ENCODE measurements around the gene DLX1. TPM values are rescaled to one million over a fixed set of nuclear protein-coding genes. Genes with fewer than 3 reads are reported as not detected.
"Not testable (repeated sequence)": the region's sequence is repeated elsewhere in the genome, so short reads cannot be mapped to it uniquely, and the experiment has no call there.

DLX1 gene
- total RNA-seq, 1 experiment from 2014 or later: 26.2 TPM

DNA sequence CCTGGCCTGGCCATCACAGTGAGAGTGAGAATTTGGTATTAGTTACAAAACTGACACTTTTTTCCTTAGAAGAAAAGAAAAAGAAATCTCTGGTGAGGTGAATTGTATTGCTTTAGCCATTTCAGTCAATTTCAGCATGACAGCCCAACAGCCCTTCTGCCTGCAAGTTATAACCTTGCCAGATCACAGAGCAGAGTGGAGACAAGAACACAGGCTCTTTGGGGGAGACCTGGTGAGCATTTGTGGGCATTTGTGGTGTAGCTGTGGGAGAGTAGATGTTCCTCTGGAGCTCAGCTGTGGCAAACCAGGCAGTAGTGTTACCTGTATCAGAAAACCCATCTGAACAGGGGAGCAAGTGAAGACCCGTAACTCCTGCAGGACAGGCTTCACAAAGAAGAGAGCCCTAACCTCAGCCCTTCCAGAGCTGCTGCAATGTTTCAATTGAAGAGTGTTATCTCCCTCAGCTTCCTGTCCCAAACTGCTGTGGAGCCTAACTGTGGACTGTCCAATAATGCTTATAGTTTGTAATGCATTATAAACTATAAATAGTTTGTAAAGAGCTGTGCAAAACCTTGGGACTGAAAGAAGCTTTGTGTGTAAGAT is 22.8 kb upstream of the DLX1 start:
- in situ Hi-C loops (cut with HindIII; ENCODE audit: low sequenced_read_pairs): no loop called here
- no peak for DNase-seq (ENCODE audit: low spot score)

DNA sequence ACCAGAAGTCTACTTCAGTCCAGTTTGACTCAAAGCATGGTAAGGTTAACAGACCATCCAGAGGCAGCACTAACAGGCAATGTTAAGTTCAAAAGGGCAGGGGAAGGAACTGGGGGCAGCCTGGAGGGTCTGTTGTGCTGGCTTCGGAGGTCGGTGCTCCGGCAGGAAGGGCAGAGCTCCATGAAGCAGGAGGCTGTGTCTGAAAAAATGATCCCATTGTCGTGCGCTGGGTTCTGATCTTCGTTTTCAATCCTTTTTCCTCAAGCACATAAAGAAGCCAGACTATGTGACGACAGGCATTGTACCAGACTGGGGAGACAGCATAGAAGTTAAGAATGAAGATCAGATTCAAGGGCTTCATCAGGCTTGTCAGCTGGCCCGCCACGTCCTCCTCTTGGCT is 21.9 kb upstream of the DLX1 start:
- in situ Hi-C loops (cut with HindIII; ENCODE audit: low sequenced_read_pairs): no loop called here
- no peak for DNase-seq (ENCODE audit: low spot score)

DNA sequence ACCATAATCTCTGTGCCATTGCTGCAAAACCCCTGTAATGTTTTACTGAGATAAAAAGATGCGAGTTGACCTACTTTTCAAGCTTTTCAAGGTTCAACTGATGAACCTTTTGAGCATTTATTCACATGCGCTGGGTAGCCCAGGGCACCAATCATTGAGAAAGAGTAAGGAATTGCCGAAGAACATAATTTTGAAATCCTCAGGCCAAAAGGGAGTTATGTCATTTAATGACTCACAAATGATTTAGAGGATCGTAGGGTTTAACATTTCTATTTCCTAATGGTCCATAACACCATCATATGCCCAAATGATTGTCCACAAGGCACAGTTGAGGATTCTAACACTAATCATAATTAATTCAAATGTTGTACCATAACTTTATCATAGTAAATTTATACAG is 20.2 kb upstream of the DLX1 start:
- no peak for DNase-seq (ENCODE audit: low spot score)
- in situ Hi-C loops (cut with HindIII; ENCODE audit: low sequenced_read_pairs): no loop called here

DNA sequence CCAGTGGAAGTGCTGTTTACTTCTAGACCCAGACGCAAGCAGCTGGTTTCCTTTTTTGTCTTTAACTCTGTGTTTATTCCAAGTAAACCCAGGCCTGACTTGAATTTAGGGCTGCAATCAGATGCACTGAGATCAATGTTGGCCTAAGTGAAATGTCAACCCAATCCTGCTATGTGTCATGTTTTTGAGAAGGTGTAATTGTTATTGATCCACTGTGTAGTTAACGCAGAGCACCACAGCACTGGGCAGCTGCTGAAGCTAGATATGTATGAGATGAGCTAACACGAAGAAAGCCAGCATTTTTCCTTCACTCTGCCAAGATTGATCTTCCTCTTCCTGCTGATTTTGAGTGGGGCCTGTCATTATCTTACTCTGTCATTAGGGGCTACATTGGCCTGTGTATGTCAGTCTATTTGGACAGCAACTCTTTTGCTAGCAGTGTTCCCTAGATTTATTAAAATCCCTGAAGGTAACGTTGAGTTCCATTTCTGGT is 18.9 kb upstream of the DLX1 start:
- DNase-seq (ENCODE audit: low spot score): no peak
- in situ Hi-C loops (cut with HindIII; ENCODE audit: low sequenced_read_pairs): no loop called here

- DNase-seq (ENCODE audit: low spot score); in situ Hi-C loops (cut with HindIII; ENCODE audit: low sequenced_read_pairs): not testable (repeated sequence)
These were observed 17.4 kb upstream of the DLX1 start for GRCh38 chr2:172067905-172068304.

GRCh38 chr2:172070936-172071335 is 14.4 kb upstream of the DLX1 start:
- in situ Hi-C loops (cut with HindIII; ENCODE audit: low sequenced_read_pairs): no loop called here
- no peak for DNase-seq (ENCODE audit: low spot score)

GRCh38 chr2:172072303-172072702 is 13.0 kb upstream of the DLX1 start:
- DNase-seq (ENCODE audit: low spot score): no peak
- in situ Hi-C loops (cut with HindIII; ENCODE audit: low sequenced_read_pairs): no loop called here

DNA sequence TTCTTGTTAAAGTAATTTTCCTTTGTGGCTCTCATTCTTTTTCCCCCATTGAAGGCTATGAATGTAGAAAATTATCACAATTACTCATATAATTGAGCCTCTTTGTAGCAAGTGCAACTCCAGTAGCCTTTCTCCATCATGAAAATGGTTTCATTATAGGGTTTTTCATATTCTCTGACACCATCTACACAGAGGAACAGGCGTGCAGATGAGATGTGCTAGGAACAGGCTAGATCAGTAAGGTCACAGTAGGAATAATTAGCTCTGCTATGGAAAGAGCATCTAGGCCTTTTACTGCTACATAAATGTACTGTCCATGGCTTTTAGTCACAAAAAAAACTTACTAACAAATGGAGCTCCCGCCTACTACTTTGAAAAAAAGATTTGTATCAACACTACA is 12.6 kb upstream of the DLX1 start:
- no peak for DNase-seq (ENCODE audit: low spot score)
- in situ Hi-C loops (cut with HindIII; ENCODE audit: low sequenced_read_pairs): no loop called here

DNA sequence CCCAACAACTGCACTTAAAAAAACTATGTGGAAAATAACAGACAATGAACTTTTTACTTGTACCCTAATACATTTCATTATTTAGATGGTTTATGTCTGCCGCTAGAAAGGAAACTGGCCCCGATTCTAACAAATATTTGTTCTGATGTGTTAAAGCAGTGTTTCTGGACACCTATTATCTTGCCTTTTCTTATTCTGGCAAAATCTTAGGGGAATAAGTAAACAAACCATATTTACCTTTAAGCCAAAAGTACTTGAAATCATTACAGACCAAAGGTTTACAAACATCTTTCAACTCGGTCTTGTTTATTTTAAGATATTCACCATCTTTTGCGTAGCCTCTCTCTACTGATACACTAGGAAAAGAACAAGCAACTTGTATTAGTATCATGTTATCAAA is 11.8 kb upstream of the DLX1 start:
- in situ Hi-C loops (cut with HindIII; ENCODE audit: low sequenced_read_pairs): no loop called here
- no peak for DNase-seq (ENCODE audit: low spot score)

- no peak for DNase-seq (ENCODE audit: low spot score)
These were observed 11.1 kb upstream of the DLX1 start for GRCh38 chr2:172074254-172074653.

GRCh38 chr2:172079416-172079815 is 5.9 kb upstream of the DLX1 start:
- in situ Hi-C loops (cut with HindIII; ENCODE audit: low sequenced_read_pairs): no loop called here
- DNase-seq (ENCODE audit: low spot score): no peak

More at GRCh38 chr2:172074254-172074653, 11.1 kb upstream of the DLX1 start:
- in situ Hi-C loops (cut with HindIII; ENCODE audit: low sequenced_read_pairs): no loop called here

- in situ Hi-C loops (cut with HindIII; ENCODE audit: low sequenced_read_pairs): no loop called here
- DNase-seq (ENCODE audit: low spot score): peak; percentile 45
These were observed 5.3 kb upstream of the DLX1 start for GRCh38 chr2:172079838-172080640.

- in situ Hi-C loops (cut with HindIII; ENCODE audit: low sequenced_read_pairs): no loop called here
- no peak for DNase-seq (ENCODE audit: low spot score)
These were observed 4.6 kb upstream of the DLX1 start for GRCh38 chr2:172080641-172081220.

- in situ Hi-C loops (cut with HindIII; ENCODE audit: low sequenced_read_pairs): no loop called here
- no peak for DNase-seq (ENCODE audit: low spot score)
These were observed 3.9 kb upstream of the DLX1 start for GRCh38 chr2:172081221-172082022.

- DNase-seq (ENCODE audit: low spot score): no peak
- in situ Hi-C loops (cut with HindIII; ENCODE audit: low sequenced_read_pairs): no loop called here
These were observed 3.0 kb upstream of the DLX1 start for GRCh38 chr2:172082105-172082943.

DNA sequence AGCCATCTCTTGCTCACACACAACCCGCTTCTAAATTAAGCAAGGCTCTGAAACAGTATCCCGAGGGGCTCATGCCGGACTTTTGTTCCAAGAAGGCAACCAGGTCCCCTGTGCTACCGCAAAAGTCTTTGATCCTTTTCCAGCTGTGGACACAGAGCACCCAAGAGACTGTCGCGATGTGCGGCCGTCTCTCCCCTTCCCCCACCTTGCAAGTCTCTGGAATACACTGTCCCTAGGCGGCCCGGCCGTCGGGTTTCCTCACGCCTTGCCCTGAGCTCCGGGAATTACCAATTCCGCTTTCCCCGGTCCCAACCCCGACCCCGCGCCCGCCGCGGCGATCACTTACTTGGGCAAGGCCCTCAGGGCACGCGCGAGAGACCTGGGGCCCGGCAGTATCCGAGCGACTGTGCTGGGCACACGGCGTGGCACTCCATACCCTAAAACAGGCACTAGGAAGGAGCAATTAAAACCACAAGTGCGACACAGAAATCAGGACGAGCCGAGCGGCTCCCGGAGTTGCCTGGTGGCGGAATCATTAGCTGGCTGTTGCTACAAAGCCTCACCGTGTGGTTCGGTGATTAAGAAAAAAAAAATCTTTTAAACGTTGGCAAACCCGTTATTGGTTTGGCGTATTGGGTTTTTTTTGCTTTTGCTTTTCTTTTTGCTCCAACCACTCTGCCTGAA is 2.2 kb upstream of the DLX1 start:
- no peak for DNase-seq (ENCODE audit: low spot score)
- in situ Hi-C loops (cut with HindIII; ENCODE audit: low sequenced_read_pairs): no loop called here

- DNase-seq (ENCODE audit: low spot score): no peak
- in situ Hi-C loops (cut with HindIII; ENCODE audit: low sequenced_read_pairs): no loop called here
These were observed 1.5 kb upstream of the DLX1 start for GRCh38 chr2:172083628-172084394.

DNA sequence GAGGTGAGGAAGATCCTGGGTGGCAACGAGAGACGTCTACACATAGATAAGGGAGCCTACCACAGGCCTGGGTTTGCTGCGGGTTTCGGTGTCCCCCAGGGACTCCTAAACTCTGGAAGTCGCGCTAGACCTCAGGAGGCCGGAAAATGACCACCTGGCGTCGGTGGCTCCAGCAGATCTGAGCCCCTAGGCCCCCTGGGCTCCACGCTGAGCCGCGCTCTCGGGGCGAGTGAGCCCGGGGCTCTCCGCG is 987 bp upstream of the DLX1 start:
- DNase-seq (ENCODE audit: low spot score): no peak
- in situ Hi-C loops (cut with HindIII; ENCODE audit: low sequenced_read_pairs): no loop called here

All from G401 (cell line).